CD4-positive, alpha-beta T cell treated with Interleukin-15 for 1 hour (primary cell): ENCODE data around the gene MPPE1.
"Not testable (repeated sequence)": the region's sequence is repeated elsewhere in the genome, so short reads cannot be mapped to it uniquely, and the experiment has no call there.

ENCODE experiments used
- DNase-seq: peaks from one replicate; pipeline ENCODE4 v3.0.0-alpha.2; 2020

MPPE1 gene, protein sequence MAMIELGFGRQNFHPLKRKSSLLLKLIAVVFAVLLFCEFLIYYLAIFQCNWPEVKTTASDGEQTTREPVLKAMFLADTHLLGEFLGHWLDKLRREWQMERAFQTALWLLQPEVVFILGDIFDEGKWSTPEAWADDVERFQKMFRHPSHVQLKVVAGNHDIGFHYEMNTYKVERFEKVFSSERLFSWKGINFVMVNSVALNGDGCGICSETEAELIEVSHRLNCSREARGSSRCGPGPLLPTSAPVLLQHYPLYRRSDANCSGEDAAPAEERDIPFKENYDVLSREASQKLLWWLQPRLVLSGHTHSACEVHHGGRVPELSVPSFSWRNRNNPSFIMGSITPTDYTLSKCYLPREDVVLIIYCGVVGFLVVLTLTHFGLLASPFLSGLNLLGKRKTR

DNA sequence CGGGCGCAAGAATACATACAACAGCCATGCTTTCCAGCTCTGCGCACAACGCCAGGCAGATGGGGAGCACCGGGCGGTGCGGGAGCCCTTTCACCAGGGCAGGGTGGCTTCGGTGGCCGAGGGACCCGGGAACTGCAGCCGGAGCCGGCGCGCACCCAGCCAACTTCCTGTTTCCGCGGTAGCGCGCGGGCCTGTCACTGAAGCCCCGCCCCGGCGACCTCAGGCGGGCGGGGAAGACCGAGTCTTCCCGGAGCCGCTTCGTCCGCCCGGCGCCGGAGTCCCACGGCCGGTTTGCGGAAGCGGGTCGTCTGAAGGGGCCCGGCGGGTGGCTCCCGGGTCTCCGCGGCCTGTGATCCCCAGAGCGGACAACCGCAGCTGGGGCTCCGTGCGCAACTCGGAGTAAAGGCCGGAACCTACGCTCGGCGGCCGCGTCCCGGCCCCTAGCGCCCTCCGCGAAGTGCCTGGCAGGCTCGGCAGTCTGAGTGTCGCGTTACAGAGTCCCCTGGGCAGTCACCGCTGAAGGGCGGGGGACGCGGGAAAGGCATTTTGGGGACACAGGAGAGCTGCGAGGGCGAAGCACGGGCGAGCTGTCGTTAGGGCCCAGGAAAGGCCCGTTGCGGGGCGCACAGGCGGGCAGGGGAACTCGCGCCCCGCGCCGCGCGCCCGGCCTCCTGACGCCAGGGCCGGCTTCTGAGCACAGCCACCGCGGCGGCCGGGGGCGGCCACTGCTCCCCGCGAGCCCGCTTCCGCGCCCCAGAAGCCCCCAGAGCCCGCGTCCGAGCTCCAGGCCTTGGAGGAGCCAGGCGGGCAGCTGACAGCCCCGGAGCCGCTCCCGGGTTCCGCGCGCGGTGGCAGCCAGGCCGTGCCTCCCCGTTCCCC, at the start of gene MPPE1:
Gene MPPE1 (minus strand): TSS at position 136 of the 879 bp plus-strand sequence. CDS start 11,053 bp downstream, outside the sequence.
- peak; percentile 88 for DNase-seq

DNA sequence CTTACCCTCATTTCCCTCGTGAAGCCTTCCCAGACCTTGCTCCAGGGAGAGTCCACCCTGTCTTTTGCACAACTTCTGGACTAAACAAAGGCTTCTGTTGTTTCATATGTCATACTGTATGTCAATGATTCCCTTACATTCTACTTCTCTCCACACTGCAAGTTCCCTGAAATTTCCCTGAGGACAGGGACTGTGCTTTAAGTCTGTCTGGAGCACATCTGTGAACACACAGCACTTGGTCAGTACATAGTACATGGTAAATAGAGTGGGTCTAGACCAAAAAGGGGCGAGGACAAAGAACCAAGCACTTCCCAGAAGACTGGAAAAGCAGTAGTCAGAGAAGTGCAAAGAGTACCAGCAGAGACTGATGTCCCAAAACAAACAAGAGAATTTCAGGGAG, 49.5 kb upstream of the MPPE1 start:
- DNase-seq, result no peak

DNA sequence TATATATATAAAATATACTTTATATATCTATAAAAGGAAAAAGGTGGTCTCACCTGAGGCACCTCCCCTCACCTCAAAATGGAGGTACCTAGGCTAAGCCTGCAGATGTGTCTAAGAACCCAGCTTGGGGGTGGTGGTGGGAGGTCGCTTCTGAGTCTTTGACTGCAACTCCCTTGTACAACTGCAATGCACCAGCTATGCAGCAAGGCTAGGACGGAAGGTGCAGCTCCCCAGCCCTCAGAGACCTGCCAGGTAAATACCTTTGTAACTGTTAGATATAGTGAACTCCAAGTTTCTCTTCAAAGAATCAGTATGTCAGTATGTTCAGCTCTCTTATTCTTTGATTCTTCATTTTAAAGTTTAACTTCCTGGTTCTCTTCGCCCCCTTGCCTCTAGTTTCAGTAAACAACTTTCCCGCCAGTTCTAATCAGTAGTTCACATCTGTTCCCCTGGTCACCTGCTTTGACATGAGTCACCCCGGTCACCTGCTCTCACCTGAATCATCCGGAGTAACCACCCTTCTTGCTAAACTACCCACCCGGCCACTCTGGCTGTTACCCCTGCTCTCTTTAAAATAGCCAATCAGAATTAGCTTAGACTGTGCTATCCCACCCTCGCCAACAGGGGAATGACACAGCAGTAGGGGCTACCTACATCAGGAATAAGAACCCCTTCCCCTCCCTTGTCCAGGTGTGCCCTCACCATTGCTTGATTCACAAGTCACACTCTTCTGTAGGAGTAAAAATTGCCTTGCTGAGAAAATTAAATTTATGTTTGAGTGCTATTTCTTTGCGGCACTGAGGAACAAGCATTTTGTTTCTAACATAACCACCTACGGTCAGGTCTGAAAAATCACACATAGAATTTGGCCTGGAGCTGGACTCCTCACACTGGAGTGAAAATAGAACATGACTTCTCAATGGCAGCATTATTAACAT, 48.5 kb upstream of the MPPE1 start:
- DNase-seq, result no peak

DNA sequence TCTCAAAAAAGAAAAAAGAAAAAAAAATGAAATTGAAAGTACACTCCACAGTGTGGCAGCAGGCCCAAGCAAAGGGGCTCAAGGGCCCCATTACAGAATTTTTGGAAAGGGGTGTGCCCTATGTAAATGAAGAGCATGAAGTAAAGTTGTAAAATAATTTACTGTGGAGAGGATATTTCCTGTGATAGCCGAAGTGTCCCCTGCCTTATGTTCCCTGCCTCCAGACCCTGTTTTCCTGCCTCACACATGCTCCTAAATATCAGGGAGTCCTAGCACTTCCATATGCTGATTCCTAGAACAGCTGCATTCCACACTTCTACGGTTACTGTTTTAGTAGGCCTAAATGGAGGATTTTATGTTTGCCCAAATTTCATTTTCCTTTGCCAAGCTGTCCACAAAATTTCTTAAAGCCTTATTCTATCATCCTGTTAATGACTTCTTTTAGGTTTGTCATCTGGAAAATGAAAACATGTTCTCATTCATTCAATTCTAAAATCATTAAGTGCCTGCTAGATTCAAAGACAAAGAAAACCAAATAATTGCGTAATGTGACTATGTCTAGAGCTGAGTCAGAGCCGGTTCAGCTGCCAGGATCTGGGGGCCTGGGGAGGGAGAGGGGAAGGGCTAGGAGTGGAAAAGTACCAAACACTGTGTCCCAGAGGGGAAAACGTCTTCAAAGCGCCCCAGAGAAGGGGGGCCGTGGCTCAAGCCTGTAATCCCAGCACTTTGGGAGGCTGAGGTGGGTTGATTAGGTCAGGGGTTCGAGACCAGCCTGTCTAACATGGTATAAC, 47.3 kb upstream of the MPPE1 start:
- no peak for DNase-seq

DNA sequence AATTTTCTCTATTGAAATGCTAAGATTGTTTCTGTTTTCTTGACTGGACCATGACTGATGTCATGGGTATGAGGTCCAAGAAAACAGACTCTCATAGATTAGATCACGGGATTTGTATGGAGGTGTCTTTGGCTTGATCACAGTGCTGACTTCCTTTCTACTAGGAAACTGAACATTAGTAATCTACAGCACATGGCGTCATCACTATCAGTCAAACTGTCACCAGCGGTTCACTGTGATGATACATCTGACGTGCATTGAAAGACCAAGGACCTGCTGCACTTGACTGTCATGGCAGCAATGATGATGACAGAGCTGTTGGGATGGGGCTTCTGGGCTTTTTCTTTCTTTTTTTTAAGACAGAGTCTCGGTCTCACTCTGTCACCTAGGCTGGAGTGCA, 45.0 kb upstream of the MPPE1 start:
- no peak for DNase-seq

DNA sequence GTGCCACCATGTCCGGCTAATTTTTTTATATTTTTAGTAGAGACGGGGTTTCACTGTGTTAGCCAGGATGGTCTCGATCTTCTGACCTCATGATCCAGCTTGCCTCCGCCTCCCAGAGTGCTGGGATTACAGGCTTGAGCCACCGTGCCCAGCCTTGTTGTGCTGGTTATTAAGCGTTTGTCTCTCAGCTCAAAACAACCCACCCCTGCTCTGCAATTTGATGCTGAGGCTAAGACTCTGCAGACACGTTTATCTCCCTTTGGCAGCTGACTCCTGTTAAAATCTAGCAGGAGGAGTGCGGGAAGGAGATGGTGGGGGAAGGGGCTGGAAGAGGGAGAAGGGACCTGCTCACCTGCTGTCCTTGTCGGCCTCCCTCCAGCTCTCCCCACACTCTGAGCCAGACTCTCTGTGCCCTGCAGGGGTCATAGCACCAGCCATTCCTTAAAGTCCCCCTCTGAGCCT, 43.3 kb upstream of the MPPE1 start:
- DNase-seq, result no peak

DNA sequence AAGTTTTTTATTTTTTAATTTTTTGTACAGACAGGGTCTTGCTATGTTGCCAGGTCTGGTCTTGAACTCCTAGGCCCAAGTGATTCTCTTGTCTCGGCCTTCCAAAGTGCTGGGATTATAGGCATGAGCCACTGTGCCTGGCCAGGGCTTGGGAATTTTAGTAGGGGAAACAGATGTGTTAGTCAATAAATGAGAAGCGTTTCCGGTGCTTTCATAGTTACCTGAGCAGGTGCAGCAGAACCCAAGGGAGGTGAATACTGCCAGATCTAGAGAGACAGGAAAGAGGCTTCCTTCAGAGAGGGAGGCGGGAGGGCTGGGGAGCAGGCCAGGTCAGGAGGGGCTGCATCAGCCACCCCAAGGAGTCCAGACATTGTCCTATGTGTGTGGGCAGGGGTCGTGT, 42.7 kb upstream of the MPPE1 start:
- no peak for DNase-seq

DNA sequence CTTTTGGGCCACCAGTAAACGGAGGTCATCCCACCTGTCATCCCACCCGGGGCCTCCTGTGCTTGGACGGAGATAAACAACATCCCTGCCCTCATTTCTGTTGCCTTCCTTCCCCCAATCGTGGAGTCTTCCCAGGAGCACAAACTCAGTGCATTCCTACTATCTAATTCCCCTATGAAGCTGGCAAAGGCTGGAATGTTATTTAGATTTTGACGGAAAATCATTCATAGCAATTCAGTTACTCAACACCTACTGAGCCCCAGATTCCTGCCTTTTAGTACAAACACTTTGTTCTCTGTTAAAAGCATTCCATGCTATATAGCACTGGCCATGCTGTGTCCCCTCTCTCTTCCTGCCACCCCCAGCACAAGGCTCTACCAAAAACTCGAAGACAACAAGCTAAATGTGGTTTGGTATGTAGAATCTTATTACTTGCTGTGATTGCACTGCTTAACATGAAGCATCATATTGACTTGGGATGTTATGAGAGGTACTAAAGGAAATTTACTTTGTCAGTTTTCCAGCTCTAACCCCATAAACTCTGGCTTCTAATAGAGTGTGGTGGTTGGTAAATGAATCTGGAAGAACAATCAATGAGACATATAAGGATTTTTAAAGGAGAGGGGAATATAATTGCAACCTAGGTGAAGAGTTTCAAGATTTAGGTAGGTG, 40.9 kb upstream of the MPPE1 start:
- no peak for DNase-seq

DNA sequence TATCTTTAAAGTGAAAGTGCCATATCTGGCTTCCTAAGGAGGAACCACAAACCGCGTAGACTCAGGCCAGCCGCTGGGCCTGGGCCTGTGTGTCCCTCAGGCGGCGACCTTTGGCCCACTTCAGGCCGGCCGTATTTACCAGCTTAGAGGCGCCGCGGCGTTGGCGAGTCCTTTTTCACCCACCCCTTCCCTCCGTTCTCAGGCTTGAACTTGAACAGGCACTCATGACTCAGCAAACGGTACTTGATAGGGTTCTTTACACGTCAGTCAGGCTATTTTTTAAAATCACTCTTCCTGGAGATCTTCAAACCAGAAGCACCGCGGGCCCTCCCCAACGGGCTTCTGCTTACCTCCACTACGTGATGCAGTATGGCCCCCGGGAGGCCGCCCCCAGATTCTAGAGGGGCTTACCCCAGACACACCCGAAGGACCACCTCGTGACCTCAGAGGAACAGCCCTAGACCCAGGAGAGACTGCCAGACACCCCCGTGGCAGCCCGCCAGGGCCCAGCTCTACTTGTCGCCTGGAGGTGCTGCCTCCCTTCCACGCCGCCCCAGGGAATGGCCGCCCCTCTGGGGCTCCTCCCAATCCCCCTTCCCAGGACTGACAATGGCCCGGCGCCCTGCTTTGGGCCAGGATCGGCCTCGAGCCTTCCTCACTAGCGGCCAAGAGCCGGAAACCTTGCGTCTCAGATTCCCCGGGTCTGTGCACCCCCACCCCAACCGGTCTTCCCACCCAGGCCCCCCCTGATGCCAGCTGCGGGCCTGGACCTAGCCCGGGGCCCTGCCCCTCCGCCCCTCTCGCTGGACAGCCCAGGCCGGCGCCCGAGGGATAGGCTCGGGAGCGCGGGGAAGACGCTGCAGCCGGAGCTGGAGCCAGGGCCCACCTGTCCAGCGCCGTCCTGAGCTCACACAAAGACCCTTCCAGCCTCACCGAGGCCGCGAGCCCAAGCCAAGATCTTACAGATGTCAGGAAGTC, 39.4 kb upstream of the MPPE1 start:
- peak; percentile 76 for DNase-seq

DNA sequence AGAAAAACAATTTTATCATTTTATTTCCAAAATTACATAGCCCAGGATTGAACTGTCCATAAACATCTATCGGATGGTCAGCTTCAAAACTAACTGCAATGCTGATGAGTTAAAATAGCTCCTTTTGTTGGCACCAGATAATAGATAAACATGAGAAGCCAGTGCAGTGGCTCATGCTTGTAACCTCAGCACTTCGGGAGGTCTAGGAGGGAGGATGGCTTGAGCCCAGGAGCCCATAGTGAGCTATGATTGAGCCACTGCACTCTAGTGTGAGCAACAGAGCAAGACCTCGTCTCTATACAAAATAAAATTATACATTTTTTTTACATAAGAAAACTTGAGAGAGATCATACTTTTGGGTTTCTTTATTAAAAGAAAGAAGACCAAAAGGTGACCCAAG, 38.6 kb upstream of the MPPE1 start:
- no peak for DNase-seq

DNA sequence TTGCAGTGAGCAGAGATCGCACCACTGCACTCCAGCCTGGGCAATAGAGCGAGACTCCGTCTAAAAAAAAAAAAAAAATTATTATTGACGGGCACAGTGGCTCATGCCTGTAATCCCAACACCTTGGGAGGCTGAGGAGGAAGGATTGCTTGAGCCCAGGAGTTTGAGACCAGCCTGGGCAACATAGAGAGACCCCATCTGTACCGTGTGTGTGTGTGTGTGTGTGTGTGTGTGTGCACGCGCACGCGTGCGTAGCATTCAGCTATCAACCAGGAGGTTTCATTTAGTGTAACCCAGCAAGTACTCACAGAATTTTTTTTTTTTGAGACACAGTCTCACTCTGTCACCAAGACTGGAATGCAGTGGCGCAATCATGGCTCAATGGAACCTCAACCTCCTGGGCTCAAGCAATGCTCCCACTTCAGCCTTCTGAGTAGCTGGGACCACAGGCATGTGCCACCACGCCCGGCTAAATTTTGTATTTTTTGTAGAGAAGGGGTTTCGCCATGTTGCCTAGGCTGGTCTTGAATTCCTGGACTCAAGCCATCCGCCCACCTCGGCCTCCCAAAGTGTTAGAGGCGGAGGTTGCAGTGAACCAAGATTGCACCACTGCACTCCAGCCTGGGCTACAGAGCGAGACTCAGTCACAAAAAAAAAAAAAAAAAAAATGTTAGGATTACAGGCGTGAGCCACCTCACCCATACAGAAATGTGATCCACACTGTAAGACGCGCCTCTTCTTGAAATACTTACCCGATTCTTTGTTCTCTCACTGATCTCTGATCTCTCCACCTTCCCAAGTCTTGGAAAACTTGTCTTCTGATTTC, 37.9 kb upstream of the MPPE1 start:
- not testable (repeated sequence) for DNase-seq

DNA sequence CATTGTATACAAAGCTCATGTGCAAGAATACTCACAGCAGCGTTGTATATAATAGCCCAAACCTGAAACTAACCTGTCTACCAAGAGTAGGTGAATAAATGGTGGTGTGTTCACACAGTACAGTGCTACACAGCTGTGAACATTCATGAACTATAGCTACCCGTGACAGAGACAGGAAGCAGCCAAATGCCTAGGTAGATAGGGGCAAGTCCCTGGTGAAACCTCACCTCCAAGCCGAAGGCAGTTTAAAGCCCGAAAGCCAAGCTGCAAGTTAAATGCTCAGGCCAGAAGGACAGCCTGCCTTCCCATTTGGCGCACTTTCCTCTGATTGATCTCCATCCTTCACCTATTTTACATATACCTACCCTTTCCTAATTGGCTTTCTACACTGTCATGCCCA, 36.7 kb upstream of the MPPE1 start:
- no peak for DNase-seq

DNA sequence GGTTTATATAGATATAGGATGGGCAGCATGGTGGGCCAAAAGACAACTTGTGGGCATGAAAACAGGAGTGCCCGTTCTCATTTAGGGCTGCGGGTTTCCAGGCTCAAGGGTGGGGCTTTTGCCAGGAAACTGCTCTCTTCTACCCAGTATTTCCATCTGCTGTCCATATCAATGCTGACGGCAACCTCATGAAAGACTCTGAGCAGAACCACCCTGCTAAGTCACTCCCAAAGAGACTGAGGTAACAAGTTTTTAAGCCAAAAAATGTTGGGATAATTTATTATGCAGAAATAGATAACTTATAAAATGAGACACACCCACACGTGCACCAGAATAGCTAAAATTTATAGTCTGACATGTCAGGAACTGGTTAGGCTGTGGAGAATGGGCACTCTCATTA, 36.1 kb upstream of the MPPE1 start:
- no peak for DNase-seq

DNA sequence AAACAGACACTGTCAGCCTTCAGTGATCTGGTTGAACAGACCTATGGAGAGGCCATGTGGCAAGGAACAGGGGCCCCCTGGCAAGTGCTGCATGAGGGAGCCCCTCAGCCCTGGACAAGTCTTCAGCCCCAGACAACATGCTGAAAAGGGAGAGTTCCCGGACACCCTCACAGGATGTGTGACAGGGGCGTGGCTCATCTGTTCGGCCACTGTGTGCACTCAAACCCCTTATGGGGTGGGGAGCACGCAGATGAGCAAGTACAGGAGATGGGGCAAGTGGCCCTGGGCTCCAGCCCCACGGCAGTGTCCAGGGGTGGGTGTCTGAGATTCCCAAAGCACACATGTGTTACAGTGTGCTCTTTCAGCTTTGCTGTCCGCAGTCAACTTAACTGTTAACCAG, 35.4 kb upstream of the MPPE1 start:
- DNase-seq, result no peak

DNA sequence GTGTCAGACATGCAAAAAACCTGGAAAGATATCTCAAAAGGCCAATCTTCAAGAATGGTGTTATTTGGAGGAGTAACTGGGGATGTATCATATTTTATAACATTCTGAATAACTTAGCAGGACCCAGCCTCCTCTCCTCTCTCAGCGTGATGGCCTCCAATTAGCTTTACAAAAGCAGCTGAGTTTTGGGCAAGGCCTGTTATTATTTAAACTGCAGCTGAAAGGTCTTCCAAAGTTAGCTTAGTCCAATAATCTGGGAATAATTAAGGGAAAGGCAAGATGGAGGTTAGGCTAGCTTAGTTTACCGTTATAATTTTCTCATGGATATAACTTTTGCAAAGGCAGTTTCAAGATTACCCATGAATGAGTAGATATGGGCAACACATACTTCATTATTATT, 32.8 kb upstream of the MPPE1 start:
- no peak for DNase-seq

DNA sequence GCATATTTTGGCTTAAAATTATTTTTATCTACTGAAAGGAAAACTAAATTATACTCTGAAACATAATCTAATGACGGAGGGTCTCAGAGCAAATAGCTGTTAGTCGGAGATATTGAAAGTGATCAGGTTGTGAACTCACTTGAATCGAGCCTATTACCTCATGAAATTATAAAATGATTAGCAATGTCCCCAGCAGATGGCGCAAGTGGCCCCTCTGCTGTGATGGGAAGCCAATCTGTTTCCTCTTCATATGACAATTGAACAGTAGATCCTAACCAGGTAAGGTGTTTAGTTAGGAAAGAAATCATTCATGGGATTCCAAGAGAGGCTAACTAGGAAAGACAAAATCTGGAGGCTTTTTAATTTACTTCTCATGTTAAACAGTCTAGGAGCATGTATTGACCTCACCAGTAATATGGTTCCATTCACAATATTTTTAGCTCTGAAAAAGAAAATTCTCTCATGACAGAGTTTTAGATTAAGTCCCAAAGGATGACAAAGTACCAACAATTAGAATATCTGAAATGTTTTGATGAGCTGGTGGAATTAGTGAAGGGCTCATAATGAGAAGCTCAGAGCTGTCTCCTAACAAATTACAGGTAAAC, 29.9 kb upstream of the MPPE1 start:
- DNase-seq, result peak; percentile 60

DNA sequence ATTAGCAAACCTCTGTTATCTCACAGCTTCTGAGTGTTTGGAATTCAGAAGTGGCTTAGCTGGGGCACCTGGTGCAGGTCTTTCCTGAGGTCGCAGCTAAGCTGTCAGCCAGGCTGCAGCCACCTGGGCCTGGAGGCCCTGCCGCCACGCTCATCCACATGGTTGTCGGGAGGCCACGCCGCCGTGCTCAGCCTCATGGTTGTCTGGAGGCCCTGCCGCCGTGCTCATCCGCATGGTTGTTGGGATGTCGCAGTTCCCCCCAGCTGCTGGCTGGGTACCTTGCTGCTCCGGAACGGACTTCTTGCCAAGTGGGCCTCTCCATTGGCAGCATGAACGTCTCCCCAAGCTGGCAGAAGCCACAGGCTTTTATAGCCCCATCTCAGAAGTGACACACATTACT, 24.3 kb upstream of the MPPE1 start:
- no peak for DNase-seq

DNA sequence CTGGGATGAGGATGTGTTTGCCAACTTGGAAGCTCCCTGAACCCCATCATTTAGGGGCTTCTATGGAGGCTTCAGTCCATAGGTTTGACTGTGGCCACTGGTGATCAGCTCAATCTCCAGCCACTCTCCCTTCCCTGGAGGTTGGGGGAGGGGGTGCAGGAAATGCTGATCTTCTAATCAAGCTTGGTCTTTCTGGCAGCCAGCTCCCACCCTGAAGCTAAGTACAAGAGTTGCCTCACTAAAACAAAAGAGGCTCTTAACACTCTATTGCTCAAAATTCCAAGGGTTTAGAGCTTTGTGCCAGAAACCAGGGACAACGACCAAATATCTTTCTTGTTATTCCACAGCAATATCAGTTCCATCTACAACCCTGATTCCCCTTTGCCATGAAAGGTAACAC, 19.4 kb upstream of the MPPE1 start:
- DNase-seq, result no peak
